Urothelium cell line (cell line): ENCODE measurements around the gene FRMD4A.
"Not testable (repeated sequence)": the region's sequence is repeated elsewhere in the genome, so short reads cannot be mapped to it uniquely, and the experiment has no call there.

Source experiments
- DNase-seq: peaks from one replicate; pipeline ENCODE4 v3.0.0; 2011; ENCODE audit warnings: low spot score, mixed read lengths
- FAIRE-seq: peaks from 2 replicates; lab custom pipeline; 2011; peaks lifted over from hg19 to GRCh38; lab: Jason Lieb, UNC

The FRMD4A gene

DNA sequence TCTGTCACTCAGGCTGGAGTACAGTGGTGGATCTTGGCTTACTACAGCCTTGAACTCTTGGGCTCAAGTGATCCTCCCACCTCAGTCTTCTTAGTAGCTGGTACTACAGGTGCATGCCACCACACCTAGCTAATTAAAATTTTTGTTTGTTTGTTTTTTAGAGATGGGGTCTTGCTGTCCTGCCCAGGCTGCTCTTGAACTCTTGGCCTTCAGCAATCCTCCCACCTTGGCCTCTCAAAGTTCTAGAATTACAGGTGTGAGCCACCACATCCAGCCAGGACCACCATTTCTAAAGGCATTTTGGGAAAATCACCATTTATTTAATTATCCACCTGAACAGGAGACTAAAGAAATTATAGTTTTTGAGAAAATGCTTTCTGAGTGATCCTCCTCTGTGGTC is 491.7 kb downstream of the FRMD4A start:
- FAIRE-seq (no peak), DNase-seq (no peak)

DNA sequence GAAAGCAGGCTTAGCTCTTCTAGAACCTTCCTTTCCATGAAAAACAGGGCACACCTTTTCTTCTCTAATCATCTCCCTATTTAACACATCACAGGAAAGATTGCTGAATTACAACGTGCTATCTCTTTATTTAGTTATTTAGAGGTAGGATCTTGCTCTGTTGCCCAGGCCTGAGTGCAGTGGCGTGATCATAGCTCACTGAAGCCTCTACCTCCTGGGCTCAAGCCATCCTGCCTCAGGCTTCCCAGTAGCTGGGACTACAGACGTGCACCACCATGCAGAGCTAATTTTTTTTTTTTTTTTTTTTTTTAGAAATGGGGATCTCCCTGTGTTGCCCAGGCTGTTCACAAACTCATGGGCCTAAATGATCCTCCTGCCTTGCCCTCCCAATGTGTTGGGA is 492.8 kb downstream of the FRMD4A start:
- DNase-seq, result no peak
- FAIRE-seq, result no peak

DNA sequence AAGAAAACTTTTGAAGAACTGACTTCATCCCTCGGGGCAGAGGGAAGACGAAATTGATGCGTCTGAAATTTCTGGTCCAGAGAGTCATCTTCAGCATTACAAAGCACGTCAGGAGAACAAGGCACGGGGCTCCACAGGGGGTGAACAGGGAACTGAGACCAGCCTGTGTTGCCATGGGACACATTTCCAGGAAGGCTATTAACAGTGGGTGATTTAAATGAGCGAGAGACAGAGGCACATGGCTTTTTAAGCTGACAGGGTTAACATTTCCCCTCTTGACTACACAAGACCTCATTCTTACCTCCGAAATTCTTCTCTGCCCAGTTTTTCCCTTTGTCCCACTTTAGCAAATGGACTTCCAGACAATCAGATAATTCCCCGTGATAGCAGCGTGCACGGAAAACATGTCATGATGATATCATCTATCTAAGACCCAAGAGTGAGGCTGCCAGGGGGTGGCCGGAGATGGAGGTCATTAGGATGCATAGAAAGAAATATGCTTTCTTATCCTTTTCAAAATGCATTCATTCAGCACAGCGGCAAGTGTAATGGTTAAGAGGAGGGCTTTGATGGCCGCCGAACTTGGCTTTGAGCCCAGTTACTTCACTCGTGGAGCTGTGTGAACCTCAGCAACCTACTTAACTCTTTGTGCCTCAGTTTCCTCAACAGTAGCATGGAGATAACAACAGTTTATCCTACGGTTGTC is 496.0 kb downstream of the FRMD4A start:
- FAIRE-seq (no peak), DNase-seq (no peak)

DNA sequence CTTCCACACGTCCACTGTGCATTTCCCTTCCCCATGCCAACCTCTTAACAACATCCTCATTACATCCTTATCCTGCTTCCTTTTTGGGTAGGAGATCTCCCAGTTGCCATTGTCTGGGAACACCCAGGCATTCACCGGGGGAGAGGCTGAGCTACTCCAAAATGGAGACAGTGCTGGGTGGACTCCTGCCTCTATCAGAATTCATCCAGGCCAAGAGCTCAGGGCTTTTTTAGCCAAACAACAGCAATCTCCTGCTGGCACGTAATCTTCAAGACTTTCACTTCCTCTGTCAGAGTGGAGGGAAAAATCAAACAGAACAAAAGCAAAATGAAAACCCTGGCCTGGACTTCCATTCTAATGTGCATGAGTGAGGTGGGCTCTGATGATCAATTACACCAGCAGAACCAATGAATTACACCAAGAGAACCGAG is 499.0 kb downstream of the FRMD4A start:
- DNase-seq (no peak), FAIRE-seq (no peak)

DNA sequence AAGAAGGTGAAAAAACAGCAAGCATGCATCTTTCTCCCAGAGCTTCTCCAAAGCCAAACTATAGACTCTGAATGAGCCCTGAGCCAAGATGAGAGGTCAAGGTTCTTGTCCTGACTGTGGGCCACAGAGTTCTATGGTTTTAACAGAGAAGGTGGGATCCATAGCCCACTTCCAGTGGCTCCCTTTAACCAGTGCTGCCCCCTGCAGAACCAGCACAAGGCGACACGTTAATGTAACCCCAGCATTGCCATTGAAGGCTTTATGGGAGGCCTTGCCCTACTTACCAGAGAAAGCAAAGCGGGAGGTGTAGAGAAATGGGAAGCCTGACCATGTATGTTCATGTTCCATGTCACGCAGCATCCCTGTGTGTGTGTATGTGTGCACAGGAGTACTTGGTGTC is 500.3 kb downstream of the FRMD4A start:
- FAIRE-seq, result no peak

DNA sequence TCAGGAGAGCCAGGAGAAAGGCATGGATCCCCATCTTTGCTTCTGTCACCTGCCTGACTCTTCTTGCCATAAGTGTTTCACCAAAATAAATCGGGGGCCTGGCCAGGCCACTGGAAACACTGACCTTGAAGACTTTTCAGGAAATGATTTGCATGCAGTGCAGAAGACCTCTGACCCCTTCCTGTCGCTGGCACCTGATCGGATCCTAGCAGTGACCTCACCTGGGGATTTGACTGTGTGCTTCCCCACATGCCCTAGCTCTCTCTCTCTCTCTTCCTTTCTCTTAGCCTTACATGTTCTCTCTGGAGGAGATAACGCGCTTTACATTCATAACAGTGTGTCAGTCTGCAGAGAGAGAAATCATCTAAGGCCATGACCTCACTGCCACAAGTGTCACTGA is 500.9 kb downstream of the FRMD4A start:
- DNase-seq (no peak), FAIRE-seq (no peak)

More for the DNA sequence above, 500.3 kb downstream of the FRMD4A start:
- DNase-seq, result no peak

GRCh38 chr10:13828284-13828683 is 502.4 kb downstream of the FRMD4A start:
- DNase-seq, FAIRE-seq: not testable (repeated sequence)

DNA sequence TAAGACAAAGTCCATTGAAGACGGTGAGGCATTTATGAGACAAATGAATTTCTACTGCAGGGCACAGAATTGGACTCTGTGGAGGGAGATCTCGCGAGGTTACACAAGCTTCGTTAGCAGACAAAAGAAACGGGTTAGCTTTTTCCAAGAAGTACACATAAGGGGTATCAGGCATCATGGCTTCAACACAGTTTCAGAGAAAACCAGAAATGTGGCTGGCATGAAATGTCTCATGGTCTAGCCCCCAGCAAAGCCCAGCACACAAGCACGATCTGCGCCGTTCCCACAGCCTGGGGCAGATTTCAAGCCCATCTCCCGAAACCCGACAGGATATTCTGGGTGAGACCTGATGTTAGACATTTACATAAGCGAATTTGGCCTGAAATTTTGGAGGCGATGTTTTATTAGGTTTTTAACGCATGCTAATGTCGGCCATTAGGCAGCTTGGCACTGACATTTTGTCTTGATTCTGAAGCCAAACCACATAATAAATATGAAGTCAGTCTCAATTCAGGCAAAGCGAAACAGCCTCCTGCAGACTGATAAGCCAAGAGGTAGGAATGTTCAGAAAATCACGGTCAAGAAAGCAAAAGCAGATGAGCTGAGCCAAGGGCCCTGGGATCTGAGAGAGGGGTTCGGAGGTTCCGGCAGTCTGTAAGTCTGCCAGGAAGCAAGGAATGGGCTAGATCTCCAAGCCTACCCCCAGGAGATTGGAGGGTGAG is 503.5 kb downstream of the FRMD4A start:
- FAIRE-seq (no peak), DNase-seq (no peak)

DNA sequence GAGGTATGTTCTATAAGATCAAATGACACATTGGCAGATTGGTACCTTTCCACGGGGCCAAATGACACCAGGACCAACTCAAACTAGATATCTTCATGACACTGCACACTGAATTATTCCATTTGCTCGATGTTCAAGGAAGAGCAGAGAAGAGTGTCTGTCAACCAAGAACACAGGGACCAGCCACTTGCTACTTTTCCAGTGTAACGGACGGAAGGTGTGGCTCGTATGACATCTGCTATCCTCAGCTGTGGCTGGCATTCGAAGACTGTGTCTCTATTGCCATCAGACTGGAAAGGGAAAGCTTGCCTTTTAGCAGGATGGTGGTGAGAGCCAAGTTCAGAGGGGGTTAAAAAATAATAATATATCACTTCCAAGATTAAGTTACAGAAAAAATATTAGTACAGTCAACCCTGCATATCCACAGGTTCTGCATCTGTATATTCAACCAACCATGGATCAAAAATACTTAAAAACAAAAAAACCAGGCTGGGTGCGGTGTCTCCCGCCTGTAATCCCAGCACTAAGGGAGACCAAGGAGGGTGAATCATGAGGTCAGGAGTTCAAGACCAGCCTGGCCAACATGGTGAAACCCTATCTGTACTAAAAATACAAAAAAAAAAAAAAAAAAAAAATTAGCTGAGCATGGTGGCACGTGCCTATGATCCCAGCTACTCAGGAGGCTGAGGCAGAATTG is 506.9 kb downstream of the FRMD4A start:
- DNase-seq (no peak), FAIRE-seq (no peak)

DNA sequence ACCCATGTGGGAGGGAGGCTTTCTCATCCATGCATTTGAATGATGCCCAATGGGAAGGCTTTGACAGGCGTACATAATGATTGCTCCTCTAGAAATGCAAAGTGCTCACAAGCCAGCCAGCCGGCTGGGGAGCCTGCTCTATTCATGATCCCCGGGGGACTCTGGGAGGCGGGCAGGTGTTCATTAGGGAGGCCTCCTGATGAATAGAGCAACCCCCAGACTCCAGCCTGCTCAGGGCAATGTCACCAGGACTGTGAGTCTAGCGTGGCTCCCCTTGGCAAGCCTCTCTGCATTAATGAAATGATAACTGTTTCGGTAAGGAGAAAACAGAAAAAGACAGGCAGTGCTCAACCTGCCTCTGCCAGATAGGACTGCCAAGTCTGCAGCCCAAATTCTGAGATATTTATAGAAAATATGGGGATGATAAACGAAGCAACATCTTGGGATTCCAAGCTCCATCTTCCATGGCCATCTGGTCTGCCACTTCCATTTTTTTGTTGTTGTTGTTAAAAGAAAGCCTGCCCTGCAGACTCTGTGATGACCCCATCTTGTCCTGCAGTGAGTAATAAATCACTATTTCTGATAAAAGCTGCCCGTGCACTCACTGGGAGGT is 507.5 kb downstream of the FRMD4A start:
- FAIRE-seq, result no peak
- DNase-seq, result no peak

- DNase-seq, result no peak
Measured at GRCh38 chr10:13822490-13822889, 508.2 kb downstream of the FRMD4A start.

DNA sequence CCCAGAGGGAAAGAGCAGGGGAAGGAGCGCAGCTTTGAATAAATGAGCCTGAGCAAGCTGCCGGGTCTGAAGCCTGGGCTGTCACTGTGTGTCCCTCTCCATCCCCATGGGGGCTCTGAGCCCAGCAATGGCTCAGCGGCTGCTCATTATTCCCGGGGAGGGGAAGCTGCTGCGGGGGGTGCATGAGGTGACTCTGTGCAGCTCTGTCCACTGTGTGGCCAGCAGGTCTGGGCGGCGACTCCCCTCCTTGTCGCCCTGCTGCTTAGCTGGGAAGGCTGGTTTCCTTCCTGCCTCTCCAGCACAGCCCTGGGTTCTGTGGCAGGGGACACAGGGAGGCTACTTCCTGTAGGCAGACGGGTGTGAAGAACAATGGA is 509.8 kb downstream of the FRMD4A start:
- FAIRE-seq, result no peak

More at GRCh38 chr10:13822490-13822889, 508.2 kb downstream of the FRMD4A start:
- no peak for FAIRE-seq

GRCh38 chr10:13820119-13820963 is 510.4 kb downstream of the FRMD4A start:
- no peak for FAIRE-seq

More for the DNA sequence above, 509.8 kb downstream of the FRMD4A start:
- DNase-seq, result no peak

GRCh38 chr10:13816195-13816925 is 514.4 kb downstream of the FRMD4A start:
- FAIRE-seq, result no peak
- DNase-seq, result no peak

More at GRCh38 chr10:13820119-13820963, 510.4 kb downstream of the FRMD4A start:
- no peak for DNase-seq

GRCh38 chr10:13815756-13816155 is 515.0 kb downstream of the FRMD4A start:
- FAIRE-seq (no peak), DNase-seq (no peak)

DNA sequence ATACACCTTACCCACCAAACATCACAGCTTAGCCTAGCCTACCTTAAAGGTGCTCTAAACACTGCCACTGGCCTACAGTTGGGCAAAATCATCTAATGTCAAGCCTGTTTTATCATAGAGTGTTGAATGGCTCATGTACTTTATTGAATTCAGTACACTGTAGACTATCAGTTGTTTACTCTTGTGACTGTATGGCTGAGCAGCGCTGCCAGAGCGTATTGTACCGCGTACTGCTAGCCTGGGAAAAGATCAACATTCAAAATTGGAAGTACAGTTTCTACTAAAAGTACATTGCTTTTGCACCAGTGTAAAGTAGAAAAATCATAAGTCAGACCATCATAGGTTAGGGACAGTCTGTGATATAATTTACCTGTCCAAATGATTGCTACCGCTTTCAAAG is 517.2 kb downstream of the FRMD4A start:
- no peak for FAIRE-seq
- no peak for DNase-seq

- no peak for FAIRE-seq
- DNase-seq, result no peak
Measured at GRCh38 chr10:13812804-13813203, 517.9 kb downstream of the FRMD4A start.

- DNase-seq, result no peak
- FAIRE-seq, result no peak
Measured at GRCh38 chr10:13810568-13810967, 520.2 kb downstream of the FRMD4A start.

- FAIRE-seq (no peak), DNase-seq (peak; percentile 26)
Measured at GRCh38 chr10:13809427-13809826, 521.3 kb downstream of the FRMD4A start.
